Skin epidermis (tissue), 12 donors: ENCODE measurements around the gene CNTN3.

Experiments used
- H3K27ac ChIP-seq, 21 experiments: fragments of 200-600 bp; sonication (generic) in 11 of 21; one replicate each; pipeline ENCODE4 v1.5.0; 2020; ENCODE audit warnings: mild to moderate bottlenecking in 3 of 21, inconsistent platforms in 2 of 21, moderate library complexity in 2 of 21
- H3K4me3 ChIP-seq, 7 experiments: fragments of 200-600 bp; sonication (generic) in 2 of 7; one replicate each; pipeline ENCODE4 v1.5.0; 2020; ENCODE audit warnings: inconsistent platforms in 2 of 7, mild to moderate bottlenecking in 2 of 7, moderate library complexity in 1 of 7

Gene CNTN3

GRCh38 chr3:74613521-74614106 is 845 bp downstream of the CNTN3 start:
- H3K27ac ChIP-seq, result peak overlapping the region in 6 of 21 experiments; percentile 22 to 57 (median 31)
- H3K4me3 ChIP-seq, result peak overlapping the region in 6 of 7 experiments; percentile 1 to 40 (median 20)

DNA sequence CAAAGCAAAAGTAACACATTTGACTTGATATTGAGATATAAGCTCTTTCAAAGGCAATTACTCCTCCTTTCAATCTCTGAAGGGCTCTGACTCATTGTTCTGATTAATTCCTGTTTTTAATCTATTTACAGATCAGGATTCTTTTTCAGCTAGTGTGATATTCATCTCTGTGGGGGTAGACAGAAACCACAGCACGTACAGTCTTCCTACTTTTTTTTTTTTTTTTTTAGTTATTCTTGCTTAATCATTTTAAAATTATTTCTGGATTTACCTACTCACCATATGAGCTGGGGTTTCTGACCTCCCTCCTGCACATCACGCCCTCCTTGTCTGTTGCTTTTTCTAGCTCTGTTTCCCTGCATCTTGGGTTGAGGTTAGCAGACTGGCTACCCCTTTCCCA is 1.4 kb downstream of the CNTN3 start:
- Histone ChIP-seq H3K27ac (peak overlapping the region in 3 of 21 experiments; percentile 24 to 57 (median 43)), H3K4me3 (peak overlapping the region in 3 of 7 experiments; percentile 1 to 40 (median 18))

DNA sequence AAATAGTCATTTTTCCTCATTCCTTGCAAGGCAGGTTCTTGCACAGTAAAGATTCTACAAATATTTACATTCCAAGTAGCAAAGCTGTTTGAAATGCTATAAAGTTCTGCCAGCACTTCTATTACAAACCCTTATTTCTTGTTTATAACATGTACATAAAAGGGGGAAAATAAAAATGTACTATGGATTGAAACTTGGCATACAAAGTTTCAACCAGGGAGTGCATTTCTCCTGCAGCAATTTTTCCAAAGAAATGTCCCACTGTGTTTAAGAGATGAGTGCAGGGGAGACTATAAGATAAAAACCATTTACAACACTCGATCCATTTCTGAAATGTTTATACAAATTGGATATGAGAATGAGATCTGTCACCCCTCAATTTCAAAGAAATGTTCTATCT is 3.3 kb downstream of the CNTN3 start:
- Histone ChIP-seq H3K4me3 (no peak overlapping the region), H3K27ac (no peak overlapping the region)

DNA sequence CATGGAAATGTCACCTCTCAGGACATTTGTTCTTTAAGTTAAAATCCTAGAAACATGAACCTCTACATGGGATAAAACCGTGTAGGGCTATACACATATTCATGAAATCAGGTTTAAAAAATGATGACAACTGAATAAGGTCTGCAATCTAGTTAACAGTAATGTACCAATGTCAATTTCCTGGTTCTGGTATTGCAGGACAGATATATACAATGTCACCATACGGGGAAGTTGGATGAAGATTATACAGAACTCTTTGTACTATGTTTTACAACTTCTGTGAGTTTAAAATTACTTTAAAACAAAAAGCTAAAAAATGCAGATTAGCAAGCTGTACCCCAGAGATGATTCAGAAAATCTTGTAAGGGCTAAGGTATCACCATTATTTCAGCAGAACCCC is 6.7 kb downstream of the CNTN3 start:
- Histone ChIP-seq H3K4me3 (no peak overlapping the region), H3K27ac (no peak overlapping the region)

DNA sequence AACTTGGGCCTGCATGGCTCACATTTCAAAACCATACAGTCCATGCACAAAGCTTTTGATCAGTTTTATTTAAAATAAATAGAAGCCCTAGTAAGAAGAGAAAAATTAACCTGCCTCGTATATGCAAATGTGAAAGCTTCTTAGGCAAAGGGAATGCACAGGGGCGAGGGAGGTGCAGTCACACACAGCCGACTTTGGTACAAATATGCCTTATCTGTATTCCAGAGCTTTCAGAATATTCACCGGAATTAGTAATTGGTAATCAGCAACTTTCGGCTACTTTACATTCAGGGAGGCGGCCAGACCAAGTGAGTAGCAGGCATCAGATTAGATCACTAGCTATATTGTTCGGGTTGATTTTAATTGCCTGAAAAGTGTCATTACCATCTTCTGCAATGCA is 7.5 kb downstream of the CNTN3 start:
- Histone ChIP-seq H3K4me3 (no peak overlapping the region), H3K27ac (no peak overlapping the region)

GRCh38 chr3:74605437-74605836 is 9.0 kb downstream of the CNTN3 start:
- no peak overlapping the region for H3K4me3 ChIP-seq
- H3K27ac ChIP-seq, result no peak overlapping the region

DNA sequence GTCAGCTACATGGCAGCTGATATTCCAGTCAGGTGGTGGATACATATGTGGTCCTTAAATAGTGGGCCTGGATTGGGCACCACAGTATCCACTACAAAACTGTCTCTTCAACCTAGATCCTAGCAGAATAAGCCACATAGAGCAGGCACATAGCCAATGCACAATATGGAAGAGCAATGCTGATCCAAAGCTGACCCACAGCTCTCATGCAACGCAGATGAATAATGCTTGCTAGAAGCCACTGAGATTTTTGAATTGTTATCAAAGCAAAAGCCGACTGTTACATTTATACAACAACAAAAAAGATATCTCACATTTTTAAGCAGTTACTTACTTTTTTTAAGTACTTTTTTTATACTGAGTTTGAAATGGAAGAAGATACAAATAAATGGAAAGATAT is 11.2 kb downstream of the CNTN3 start:
- H3K4me3 ChIP-seq, result no peak overlapping the region
- no peak overlapping the region for H3K27ac ChIP-seq

DNA sequence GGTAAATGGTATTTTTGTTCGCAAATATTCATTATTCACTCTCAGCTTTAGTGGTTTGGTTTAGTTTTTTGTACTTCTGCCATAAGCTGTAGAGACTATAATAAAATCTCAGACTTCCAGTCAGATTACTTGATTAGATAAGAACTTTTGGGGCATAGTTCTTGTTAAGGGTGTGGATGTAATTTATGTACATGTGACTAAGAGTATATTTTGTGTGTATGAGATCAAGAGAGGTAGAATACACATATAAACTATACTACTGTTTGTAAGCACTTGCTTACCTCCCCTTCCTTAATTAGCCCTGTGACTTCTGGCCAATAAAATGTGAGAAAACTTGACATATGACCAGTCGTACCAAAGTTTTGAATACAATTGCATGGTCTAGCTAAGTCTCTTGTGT is 12.0 kb downstream of the CNTN3 start:
- no peak overlapping the region for H3K27ac ChIP-seq
- H3K4me3 ChIP-seq, result no peak overlapping the region

GRCh38 chr3:74601793-74602192 is 12.7 kb downstream of the CNTN3 start:
- no peak overlapping the region for H3K27ac ChIP-seq
- no peak overlapping the region for H3K4me3 ChIP-seq

GRCh38 chr3:74599564-74599963 is 14.9 kb downstream of the CNTN3 start:
- no peak overlapping the region for H3K27ac ChIP-seq

GRCh38 chr3:74593152-74593551 is 21.3 kb downstream of the CNTN3 start:
- no peak overlapping the region for H3K27ac ChIP-seq
- H3K4me3 ChIP-seq, result no peak overlapping the region

More at GRCh38 chr3:74599564-74599963, 14.9 kb downstream of the CNTN3 start:
- no peak overlapping the region for H3K4me3 ChIP-seq

- H3K4me3 ChIP-seq, result no peak overlapping the region
- peak overlapping the region in 1 of 21 experiments; percentile 54 for H3K27ac ChIP-seq
Observed at GRCh38 chr3:74592359-74592758, 22.1 kb downstream of the CNTN3 start.

- Histone ChIP-seq H3K27ac (peak overlapping the region in 7 of 21 experiments; percentile 2 to 54 (median 22)), H3K4me3 (no peak overlapping the region)
Observed at GRCh38 chr3:74591946-74592345, 22.5 kb downstream of the CNTN3 start.

DNA sequence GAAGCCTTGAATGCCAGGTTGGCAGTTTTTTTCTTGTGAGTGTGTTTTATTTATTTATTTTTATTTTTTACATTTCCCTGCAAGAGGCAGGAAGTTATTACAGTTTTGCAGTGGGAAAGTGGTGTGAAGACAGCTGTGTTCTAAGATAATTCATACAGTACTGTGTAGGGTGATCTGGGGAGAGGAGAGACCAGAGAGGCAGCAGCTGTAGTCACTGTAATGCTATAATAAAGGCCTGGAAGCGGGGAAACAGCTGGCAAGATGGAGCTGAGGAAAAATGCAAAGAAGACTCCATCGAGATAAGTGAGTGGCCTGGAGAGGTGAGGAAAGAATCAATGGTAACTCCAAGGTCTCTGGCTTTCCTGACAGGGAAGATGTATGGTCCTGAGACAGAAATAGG is 23.1 kb downstream of the CNTN3 start:
- Histone ChIP-seq H3K4me3 (no peak overlapping the region), H3K27ac (peak overlapping the region in 6 of 21 experiments; percentile 2 to 54 (median 24))

GRCh38 chr3:74590620-74591262 is 23.7 kb downstream of the CNTN3 start:
- no peak overlapping the region for H3K27ac ChIP-seq
- H3K4me3 ChIP-seq, result no peak overlapping the region

- H3K27ac ChIP-seq, result no peak overlapping the region
- no peak overlapping the region for H3K4me3 ChIP-seq
Observed at GRCh38 chr3:74584782-74585181, 29.7 kb downstream of the CNTN3 start.

- H3K27ac ChIP-seq, result no peak overlapping the region
- no peak overlapping the region for H3K4me3 ChIP-seq
Observed at GRCh38 chr3:74582982-74583381, 31.5 kb downstream of the CNTN3 start.

DNA sequence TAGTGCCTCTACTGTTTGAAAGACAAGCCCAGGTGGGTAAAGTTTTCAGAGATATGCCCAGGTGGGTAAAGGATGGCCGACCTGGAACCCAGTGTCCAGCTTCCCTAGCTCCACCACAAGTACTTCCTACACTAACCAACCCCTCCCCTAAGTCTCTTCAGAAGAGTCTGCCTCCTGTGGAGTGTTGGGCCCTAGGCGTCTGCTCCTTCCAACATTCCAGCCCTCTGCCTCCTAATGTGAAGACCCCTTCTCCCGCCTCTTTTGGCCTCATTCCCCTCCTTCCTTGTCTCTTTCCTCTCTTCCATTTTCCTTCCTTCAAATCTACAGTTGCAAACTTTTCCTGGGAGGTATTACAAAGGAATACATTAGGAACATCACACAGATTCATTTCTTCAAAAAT is 38.6 kb downstream of the CNTN3 start:
- no peak overlapping the region for H3K27ac ChIP-seq

GRCh38 chr3:74571118-74571517 is 43.3 kb downstream of the CNTN3 start:
- no peak overlapping the region for H3K27ac ChIP-seq
- H3K4me3 ChIP-seq, result no peak overlapping the region

More for the DNA sequence above, 38.6 kb downstream of the CNTN3 start:
- H3K4me3 ChIP-seq, result no peak overlapping the region
